UCSD-AML1 (cell line): ENCODE measurements around the gene DNAJB13.
"Not testable (repeated sequence)": the region's sequence is repeated elsewhere in the genome, so short reads cannot be mapped to it uniquely, and the experiment has no call there.

Source experiments
- DNase-seq: peaks from one replicate; lab custom pipeline; 2025; ENCODE audit not compliant: unreplicated experiment; lab: John Stamatoyannopoulos, UW

Gene DNAJB13

DNA sequence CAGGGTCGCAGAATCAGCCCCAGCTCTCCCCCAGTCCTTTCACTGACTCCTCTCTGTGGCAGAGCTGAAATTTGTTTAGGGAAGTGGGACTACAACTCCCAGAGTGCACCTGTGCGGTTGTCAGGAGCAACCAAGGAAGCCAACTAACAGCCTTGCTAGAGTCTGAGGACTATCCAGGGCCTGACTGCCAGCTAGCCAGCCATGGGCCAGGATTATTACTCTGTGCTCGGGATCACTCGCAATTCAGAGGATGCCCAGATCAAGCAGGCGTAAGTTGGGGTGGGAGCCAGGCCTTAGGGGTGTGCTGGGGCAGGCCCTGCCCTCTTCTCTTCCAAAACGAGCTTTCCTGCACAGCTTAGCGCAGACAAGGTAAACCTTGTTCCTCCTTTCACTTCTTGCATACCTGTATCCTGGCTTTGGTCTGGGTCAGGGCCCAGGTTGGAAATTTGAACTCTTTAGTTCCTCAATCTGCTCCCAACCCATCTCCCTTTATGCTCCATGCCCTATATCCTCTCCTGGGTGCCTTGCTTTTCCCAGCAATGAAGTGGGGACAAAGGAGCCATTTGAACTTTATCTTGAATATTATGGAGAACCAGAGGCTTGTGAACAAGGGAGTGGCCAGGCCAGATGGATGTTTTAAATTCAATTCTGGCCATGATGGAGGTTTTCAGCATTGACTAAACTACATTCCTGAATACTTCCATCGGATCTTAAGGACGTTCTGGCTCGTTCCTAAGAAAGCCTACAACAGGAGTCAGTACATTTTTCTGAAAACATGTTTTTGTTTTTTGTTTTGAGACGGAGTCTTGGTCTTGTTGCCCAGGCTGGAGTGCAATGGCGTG lies at the start of gene DNAJB13:
Gene DNAJB13, plus strand, starts transcription at position 158 of the 842 bp plus-strand sequence. Its CDS starts 44 bp downstream, at position 202.
- no peak for DNase-seq

- no peak for DNase-seq
These were observed 48.5 kb upstream of the DNAJB13 start for GRCh38 chr11:73902303-73902702.

DNA sequence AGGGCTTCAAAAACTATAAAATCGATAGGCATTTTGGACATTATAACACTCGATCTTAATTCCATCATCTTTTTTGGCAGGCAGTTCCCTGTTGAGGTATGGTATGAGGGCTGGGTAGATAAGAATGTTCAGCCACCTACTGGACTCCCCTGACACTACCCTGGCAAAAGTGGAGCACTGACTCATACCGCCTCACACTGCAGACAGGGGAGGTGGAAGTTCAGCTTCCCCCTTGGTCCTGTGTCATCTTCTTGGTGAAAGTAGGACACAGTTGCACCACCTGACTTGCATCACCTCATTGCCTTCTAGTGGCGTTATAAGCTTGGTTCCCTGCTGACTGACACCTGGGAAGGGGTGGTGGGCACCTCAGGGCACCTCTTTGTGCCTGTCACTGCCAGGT lies 43.6 kb upstream of the DNAJB13 start:
- no peak for DNase-seq

DNA sequence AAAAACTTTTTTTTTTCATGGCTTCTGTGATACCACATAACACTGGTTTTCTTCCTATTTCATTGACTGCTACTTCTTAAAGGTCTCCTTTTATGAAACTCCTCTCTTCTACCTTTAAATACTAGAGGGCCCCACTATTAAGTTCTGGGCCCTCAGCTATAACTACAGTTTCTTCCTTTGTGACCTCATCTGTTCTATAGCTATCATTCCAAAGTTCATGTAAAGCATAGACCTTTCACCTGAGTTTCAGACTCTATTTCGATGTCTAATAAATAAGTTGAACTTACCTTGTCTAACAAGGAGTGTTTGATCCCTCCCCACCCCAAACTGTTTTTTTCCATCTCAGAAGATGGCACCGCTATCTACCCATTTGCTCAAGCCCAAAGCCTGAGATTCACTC lies 38.8 kb upstream of the DNAJB13 start:
- no peak for DNase-seq

- DNase-seq = no peak
These were observed 37.4 kb upstream of the DNAJB13 start for GRCh38 chr11:73913472-73913871.

DNA sequence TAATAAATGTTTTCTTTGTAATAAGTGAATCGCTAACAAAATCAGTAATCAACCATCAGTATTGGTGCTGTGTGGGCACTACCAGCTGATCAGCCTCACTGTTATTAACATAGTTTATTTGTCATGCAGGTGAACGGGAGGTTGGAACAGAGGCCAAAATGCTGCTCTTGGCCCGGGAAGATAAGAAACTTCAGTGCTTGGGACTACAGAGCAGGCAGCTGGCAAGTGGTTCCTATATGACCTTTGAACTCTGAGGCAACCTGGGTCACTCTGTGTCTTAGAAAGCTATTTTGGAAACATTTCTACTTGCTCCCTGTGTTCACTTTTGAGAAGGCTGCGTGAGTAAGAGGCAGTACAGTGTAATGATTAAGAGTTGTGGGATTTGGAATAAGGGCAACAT lies 36.5 kb upstream of the DNAJB13 start:
- no peak for DNase-seq

DNA sequence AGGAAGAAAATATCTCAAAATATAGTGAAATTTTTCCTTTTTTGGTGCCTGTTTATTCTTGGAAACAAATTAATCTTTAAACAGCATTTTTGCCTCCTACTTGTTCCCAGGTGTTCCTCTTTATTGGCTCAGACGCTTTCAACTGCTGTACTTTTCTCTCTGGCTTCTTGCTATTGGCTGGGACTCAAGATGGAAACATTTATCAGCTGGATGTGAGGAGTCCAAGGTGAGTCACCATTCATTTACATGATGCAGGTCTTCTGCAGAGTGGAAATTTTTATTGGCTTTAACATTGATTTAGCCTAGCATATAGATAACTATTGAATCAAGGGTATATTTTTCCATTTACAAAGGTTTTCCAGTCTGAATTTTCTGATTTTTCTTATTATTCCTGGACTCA lies 34.4 kb upstream of the DNAJB13 start:
- DNase-seq = no peak

- no peak for DNase-seq
These were observed 29.6 kb upstream of the DNAJB13 start for GRCh38 chr11:73921180-73921579.

DNA sequence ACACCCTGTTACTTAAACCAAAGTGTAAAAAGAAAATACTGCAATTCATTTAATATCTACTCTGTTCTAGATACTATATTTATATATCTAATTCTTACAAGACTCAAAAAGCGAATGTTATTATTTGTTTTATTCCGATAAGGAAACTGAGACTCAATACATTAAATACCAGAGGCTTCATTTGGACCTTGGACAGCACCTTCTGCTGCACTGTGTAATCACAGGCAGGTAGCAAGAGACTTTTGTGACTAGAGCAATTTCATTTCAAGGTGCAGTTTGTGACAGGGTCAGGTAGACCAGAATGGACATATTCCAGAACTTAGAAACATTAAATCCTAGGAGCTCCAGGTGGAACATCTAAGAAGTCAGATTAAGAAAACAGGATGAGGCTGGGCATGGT lies 21.4 kb upstream of the DNAJB13 start:
- no peak for DNase-seq

DNA sequence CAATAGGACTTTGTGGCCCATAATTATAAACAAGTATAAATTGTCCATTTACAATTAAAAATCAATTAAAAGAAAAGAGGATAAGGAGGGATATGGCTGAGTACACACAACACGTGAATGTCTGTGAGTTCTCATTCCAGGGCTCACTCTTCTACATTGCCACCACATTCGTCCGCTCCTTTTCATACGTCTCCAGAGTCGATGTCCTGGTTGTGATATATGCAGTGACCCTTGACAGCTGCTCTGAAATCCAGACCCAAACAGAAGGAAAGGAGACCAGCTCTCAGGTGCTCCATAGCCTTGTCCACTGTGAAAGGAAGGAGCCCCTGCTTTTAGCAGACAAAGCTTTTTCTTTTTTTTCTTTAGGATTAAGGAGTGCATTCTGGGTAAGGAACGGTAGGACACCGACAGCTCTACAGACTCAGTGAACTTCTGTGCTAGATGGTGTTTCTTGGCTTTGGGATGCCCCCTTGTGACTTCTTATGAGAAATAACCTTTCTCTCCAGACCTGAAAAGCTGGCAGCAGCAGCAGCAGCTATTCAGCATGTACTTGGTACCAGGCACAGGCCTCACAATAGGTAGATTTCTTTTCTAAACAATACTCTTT lies 19.7 kb upstream of the DNAJB13 start:
- no peak for DNase-seq

DNA sequence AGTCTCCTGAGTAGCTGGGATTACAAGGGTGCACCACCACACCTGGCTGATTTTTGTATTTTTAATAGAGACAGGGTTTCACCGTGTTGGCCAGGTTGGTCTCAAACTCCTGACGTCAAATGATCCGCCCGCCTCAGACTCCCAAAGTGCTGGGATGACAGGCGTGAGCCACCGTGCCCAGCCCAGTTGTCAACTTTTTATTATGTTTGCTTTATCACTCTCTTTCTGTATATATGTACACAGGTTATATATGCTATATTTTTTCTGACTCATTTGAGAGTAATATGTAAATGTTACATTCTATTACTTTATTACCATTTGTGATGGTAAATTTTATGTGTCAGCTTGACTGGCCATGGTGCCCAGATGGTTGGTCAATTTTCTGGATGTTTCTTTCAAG lies 18.9 kb upstream of the DNAJB13 start:
- no peak for DNase-seq

DNA sequence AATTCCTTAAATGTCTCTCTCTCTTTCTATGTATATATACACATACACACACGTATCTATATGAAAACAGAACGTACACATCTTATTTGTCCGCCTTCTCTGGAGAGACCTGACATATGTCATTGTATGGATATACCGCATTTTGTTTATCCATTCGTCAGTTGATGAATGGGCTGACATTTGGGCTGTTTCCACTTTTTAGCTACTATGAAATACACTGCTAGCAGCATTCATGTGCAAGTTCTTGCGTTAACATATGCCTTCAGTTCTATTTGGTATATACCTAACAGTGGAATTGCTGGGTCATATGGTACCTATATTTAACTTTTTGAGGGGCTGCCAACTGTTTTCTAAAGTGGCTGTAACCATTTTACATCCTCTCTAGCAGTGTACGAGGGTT lies 18.0 kb upstream of the DNAJB13 start:
- no peak for DNase-seq

GRCh38 chr11:73936047-73936446 lies 14.8 kb upstream of the DNAJB13 start:
- DNase-seq = not testable (repeated sequence)

GRCh38 chr11:73939096-73939495 lies 11.7 kb upstream of the DNAJB13 start:
- no peak for DNase-seq

GRCh38 chr11:73940801-73941570 lies 9.8 kb upstream of the DNAJB13 start:
- DNase-seq = no peak

- DNase-seq = no peak
These were observed 8.8 kb upstream of the DNAJB13 start for GRCh38 chr11:73942010-73942409.

DNA sequence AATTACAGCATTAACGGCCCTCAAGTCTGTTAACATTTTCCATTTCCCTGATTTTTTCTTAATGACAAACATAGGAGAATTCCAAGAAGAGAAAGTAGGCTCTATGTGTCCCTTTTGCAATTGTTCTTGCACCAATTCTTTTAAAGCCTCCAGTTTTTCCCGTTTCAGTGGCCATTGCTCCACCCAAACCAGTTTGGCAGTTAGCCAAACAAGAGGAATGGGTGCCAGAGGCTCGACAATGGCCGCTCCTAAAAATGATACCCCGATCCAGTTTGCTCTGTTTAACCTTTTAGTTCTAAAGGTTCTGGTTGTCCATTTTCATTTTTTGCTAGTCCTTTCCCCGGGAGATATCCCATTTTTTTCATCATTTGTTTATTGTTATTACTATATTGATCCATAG lies 6.7 kb upstream of the DNAJB13 start:
- no peak for DNase-seq

DNA sequence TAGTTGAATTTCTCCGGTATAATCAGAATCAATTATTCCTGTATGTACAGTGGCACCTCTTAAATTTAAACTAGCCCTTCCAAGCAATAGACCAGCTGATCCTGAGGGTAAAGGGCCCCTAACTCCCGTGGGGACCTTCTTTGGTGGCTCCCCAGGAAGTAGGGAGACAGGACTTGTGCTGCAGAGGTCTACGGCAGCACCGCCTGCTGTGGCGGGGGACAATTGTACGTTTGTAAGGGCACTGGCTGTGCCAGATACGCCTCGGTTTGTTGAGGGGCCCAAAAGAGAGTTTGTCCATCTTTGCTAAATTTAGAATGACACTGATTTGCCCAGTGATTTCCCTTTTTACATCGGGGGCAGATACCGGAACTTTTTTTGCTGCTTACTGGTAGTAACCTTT lies 5.9 kb upstream of the DNAJB13 start:
- DNase-seq = no peak

GRCh38 chr11:73945396-73945795 lies 5.4 kb upstream of the DNAJB13 start:
- no peak for DNase-seq

- no peak for DNase-seq
These were observed 3.9 kb upstream of the DNAJB13 start for GRCh38 chr11:73946798-73947458.

DNA sequence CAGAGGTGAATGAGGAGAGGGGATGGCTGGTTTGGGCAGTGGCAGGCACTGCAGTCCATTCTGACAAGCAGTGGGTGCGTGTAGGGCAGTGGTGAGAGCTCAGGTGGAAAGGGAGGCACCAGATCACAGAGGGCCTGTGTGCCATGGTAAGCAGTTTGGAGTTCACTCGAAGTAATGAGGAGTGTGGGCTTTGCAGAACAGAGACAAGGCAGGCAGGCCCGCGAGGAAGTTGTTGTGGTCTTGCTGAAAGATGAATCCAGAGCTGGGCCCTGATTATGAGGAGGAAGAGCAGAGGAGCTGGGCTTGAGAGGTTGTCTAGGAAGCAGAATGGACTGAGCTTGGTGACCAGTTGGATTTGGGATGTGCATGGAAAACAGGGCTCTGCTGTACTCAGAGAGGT lies 1.6 kb upstream of the DNAJB13 start:
- no peak for DNase-seq
